GM21723 (cell line): ENCODE measurements around the gene INPP5J.
"Not testable (repeated sequence)": the region's sequence is repeated elsewhere in the genome, so short reads cannot be mapped to it uniquely, and the experiment has no call there.

Experiments used
- ATAC-seq: cut with Tn5 transposase; IDR thresholded peaks from one replicate; pipeline ENCODE4 v1.9.1; 2021; ENCODE audit warnings: mild to moderate bottlenecking, moderate library complexity; ENCODE audit not compliant: unreplicated experiment

The INPP5J gene

GRCh38 chr22:31144223-31144622, 21.5 kb downstream of the INPP5J start:
- ATAC-seq = no peak

GRCh38 chr22:31148488-31148887, 25.7 kb downstream of the INPP5J start:
- ATAC-seq = no peak

- ATAC-seq = no peak
These were observed 26.3 kb downstream of the INPP5J start for GRCh38 chr22:31148953-31149627.

GRCh38 chr22:31150615-31151014, 27.8 kb downstream of the INPP5J start:
- no peak for ATAC-seq

GRCh38 chr22:31151872-31152271, 29.1 kb downstream of the INPP5J start:
- ATAC-seq = no peak

GRCh38 chr22:31153357-31153756, 30.6 kb downstream of the INPP5J start:
- no peak for ATAC-seq

GRCh38 chr22:31154975-31155374, 32.2 kb downstream of the INPP5J start:
- no peak for ATAC-seq

GRCh38 chr22:31155422-31155821, 32.7 kb downstream of the INPP5J start:
- ATAC-seq = no peak

GRCh38 chr22:31160328-31160978, 37.7 kb downstream of the INPP5J start:
- ATAC-seq = peak; percentile 27

- ATAC-seq = no peak
These were observed 38.6 kb downstream of the INPP5J start for GRCh38 chr22:31161386-31161785.

- no peak for ATAC-seq
These were observed 39.4 kb downstream of the INPP5J start for GRCh38 chr22:31162015-31162765.

- no peak for ATAC-seq
These were observed 48.2 kb downstream of the INPP5J start for GRCh38 chr22:31170971-31171370.

GRCh38 chr22:31171734-31172133, 49.0 kb downstream of the INPP5J start:
- not testable (repeated sequence) for ATAC-seq

- ATAC-seq = no peak
These were observed 50.8 kb downstream of the INPP5J start for GRCh38 chr22:31173386-31174145.

GRCh38 chr22:31176923-31177322, 54.2 kb downstream of the INPP5J start:
- no peak for ATAC-seq

GRCh38 chr22:31177420-31178162, 54.8 kb downstream of the INPP5J start:
- no peak for ATAC-seq

GRCh38 chr22:31178859-31179258, 56.1 kb downstream of the INPP5J start:
- ATAC-seq = no peak

- no peak for ATAC-seq
These were observed 56.6 kb downstream of the INPP5J start for GRCh38 chr22:31179345-31179744.

GRCh38 chr22:31184015-31184414, 61.2 kb downstream of the INPP5J start:
- no peak for ATAC-seq
